Loucy (cell line): Measurements from ENCODE around the gene KRAS.

Experiments
- CTCF ChIP-seq: fragments of 200-600 bp; sonication (generic); conservative IDR thresholded peaks from 2 replicates; pipeline ENCODE4 v1.5.1; 2014; ENCODE audit warnings: mild to moderate bottlenecking, antibody characterized with exemption, low read length
- EZH2phosphoT487 ChIP-seq: fragments of 200-600 bp; IDR thresholded peaks from 2 replicates; pipeline ENCODE4 v1.6.1; 2018; ENCODE audit warnings: antibody characterized with exemption, mild to moderate bottlenecking, moderate library complexity, borderline replicate concordance

- TF ChIP-seq CTCF, result no peak
- no peak for TF ChIP-seq EZH2phosphoT487
These were observed 15.8 kb upstream of the KRAS start for GRCh38 chr12:25266497-25266896.
